Ovary (tissue), 3 donors: ENCODE data around the gene IQSEC3.

ENCODE experiments used
- CTCF ChIP-seq, 3 donors: fragments of 450-650 bp in 2 of 3; fragments of 200-600 bp in 1 of 3; IDR thresholded peaks; one replicate each; pipeline versions ENCODE4 v1.5.1 to v1.8.0; 2016 to 2022; ENCODE audit warnings: antibody characterized with exemption in 3 of 3, mild to moderate bottlenecking in 1 of 3
- EP300 ChIP-seq: sonication (generic); formaldehyde crosslinking; IDR thresholded peaks from one replicate; pipeline ENCODE4 v1.6.1; 2017; ENCODE audit warnings: antibody characterized with exemption
- POLR2A ChIP-seq: fragments of 450-650 bp; IDR thresholded peaks from one replicate; pipeline ENCODE4 v1.6.1; 2017; ENCODE audit warnings: antibody characterized with exemption, mild to moderate bottlenecking, moderate library complexity
- donor health status: DM: no; HTN: no; CAD: no.

GRCh38 chr12:162467-163307, 96.1 kb downstream of the IQSEC3 start:
- no peak for TF ChIP-seq POLR2A
- TF ChIP-seq CTCF (IDR thresholded peaks at IDR 0.05): no peak
- no peak for TF ChIP-seq EP300
